UCSD-AML1 (cell line): ENCODE results near the gene RASD2.

ENCODE experiments used
- DNase-seq: peaks from one replicate; lab custom pipeline; 2025; ENCODE audit not compliant: unreplicated experiment; lab: John Stamatoyannopoulos, UW

The RASD2 gene

DNA sequence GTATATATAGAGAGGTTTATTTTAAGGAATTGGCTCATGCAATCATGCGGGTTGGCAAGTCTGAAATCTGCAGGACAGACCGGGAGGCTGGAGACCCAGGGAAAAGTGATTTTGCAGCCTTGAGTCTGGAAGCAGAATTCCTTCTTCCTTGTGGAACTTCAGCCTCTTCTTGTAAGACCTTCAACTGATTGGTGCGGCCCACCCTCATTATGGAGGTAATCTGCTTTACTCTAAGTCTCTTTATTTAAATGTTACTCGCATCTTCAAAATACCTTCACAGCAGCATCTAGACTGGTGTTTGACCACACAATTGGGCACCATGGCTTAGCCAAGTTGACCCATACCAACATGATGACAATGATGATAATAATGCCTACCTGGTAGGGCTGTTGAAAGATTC lies 58.7 kb downstream of the RASD2 start:
- DNase-seq, result no peak

DNA sequence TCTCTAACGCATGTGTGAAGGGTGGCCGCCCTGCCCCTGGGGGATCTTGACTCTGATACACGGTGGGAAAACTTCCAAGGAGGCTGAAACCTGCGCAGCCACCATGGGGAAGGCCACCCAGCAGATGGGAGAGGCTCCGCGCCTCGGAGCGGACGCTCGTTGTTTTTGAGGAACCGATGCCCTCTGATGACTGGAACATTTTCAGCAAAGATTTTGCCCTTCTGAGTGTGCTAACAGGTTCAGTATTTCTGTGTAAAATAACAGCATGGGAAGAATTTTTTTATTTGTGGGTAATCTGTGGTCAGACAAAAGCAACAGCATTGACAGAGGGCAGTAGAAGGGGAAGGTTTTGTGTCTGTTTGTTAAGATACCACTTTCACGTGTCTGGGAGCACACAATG lies 59.8 kb downstream of the RASD2 start:
- no peak for DNase-seq

DNA sequence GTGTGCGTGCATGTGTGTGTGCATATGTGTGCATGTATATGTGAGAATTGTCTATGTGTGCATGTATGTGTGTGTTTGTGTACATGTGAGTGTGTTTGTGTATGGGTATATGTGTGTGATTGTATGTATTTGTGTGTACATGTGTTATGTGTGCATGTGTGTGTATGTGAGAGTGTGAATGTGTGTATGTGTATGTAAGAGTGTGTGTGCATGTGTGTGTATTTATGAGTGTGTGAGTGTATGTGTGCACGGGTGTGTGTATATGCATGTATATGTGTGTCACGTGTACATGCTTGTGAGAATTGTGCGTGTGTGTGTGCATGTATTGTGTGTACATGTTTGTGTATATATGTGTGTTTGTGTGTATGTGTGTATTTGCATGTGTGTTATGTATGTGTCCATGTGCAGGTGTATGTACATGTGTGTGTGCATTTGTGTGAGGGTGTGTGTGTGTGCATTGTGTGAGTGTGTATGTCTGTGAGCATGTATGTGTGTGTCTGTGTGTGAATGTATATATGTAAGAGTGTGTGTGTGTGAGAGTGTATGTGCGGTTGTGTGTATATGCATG lies 60.5 kb downstream of the RASD2 start:
- no peak for DNase-seq

DNA sequence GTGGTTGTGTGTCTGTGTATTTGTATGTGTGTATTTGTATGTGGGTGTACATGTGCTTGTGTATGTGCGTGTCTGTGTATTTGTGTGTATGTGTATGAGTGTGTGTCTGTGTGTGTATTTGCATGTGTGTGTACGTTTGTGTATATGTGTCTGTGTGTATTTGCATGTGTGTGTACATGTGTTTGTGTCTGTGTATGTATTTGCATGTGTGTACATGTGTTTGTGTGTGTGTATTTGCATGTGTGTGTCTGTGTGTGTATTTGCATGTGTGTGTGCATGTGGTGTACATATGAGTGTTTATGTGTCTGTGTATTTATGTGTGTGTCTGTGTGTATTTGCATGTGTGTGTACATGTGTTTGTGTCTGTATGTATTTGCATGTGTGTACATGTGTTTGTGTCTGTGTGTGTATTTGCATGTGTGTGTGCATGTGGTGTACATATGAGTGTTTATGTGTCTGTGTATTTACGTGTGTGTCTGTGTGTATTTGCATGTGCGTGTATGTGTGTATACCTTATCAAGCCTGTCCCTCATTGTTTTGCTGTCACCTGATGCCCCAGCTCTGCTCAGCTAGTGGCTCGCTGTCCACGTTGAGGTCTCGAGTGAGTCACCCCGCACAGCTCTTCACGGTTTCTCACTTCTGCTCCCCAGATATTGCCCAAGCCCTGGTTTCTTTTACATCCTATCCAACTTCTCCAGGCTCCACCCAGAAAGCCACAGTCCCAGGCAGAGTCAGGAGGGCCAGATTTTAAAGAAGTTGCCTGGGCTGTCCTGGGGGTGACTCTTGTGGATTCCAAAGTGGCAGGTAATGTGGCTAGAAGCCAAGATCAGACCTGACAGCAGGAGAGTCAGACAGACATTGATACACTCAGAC lies 61.3 kb downstream of the RASD2 start:
- DNase-seq, result no peak
